ENCODE results near the gene SMARCC1. TPM values are rescaled to one million over a fixed set of nuclear protein-coding genes. Genes with fewer than 3 reads are reported as not detected.
A peak's percentile ranks its signal among the peaks of the same experiment; 100 is the strongest.
"Not testable (repeated sequence)": the region's sequence is repeated elsewhere in the genome, so short reads cannot be mapped to it uniquely, and the experiment has no call there.

The SMARCC1 gene
- total RNA-seq (10 to 100 TPM; 74.2 to 76.2 TPM), total RNA-seq (82.5 to 280 (median 180) reads per million in 172 experiments)
- polyA plus RNA-seq (2013, experiment 1 of 2) = 43.1 TPM
- 45.1 TPM for polyA plus RNA-seq (2013, experiment 2 of 2)

DNA sequence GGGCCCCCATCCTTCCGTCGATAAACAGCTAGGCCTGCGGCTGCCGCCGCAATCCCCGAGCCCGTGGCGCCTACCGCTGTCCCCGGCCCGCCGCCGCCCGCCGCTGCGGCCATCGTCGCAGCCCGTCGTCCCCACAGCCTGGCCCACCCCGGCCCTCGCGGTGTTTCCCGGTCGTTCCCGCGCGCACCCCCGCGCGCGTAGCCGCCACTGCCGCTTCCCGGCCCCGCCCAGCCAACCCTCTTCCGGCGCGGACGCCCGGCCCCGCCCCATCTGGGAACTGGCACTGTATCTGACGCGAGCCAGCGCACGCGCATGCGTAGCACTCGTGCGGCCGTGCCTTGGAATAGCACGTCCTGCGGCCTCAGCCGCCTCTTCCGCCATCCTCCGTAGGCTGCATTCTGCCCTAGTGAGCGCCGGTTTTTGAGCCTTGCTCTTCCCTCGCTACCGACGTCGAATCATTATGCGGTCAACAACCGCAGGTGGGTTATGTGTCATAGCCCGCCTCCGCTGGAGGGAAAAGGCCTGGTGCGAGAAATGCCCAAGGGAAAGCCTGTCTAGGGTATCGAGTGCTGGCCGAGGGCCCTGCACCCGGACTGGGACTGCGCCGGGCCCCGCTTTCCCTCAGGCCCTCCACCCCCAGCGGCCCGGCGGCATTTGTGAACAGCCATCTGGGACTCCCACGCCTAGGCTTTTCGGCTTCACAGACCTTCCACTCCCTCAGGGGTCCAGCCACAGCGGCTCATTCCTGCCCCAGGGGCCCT, at the start of gene SMARCC1:
SMARCC1 (minus strand) TSS at position 209 of the 761 bp plus-strand sequence; CDS start at position 113, 96 bp downstream.
- ChIA-PET CTCF (interaction anchor here (0.6 kb wide), 1 partner anchor 97 kb away, joined by 3 read pairs; no protein-coding TSS in a partner anchor), POLR2A (interaction anchor here (0.6 to 1.5 kb wide), 10 partner anchors 9 to 618 kb away, joined by 3 to 15 read pairs (median 4); partner anchors contain the start of genes DHX30, ELP6, SCAP and SETD2)
- TF ChIP-seq CTCF (IDR thresholded peaks at IDR 0.05) = no peak
- Mint-ChIP-seq H3K27me3 (no peaks in the 10 kb centered on the region), H3K36me3 (ENCODE audit: low read depth) (peaks cover 24% of the 10 kb centered on the region), H3K27ac (peak within 1 kb of the TSS; percentile 99), H3K4me1 (ENCODE audit: low read depth) (peaks cover 31% of the 10 kb centered on the region), H3K4me3 (peak within 1 kb of the TSS; percentile 95), H3K9me3 (no peaks in the 10 kb centered on the region)
- peak; percentile 89 for ATAC-seq (ENCODE audit: poor library complexity)
- Histone ChIP-seq H3K4me3 (ENCODE audit: low read length) (peak within 1 kb of the TSS; percentile 84), H3K9me3 (ENCODE audit: control insufficient read depth in 1 of 2, insufficient read depth in 1 of 2, low read length in 2 of 2) (no peaks in the 10 kb centered on the region), H3K27me3 (ENCODE audit: control insufficient read depth in 1 of 2, insufficient read depth in 2 of 2, low read length in 2 of 2) (no peaks in the 10 kb centered on the region), H3K27ac (ENCODE audit: low read depth in 1 of 2, low read length in 2 of 2) (peak within 1 kb of the TSS; percentile 96 to 97), H3K4me1 (ENCODE audit: insufficient read depth, low read length) (peaks cover 44% of the 10 kb centered on the region), H3K36me3 (ENCODE audit: insufficient read depth, low read length) (no peaks in the 10 kb centered on the region)
- peak; percentile 94 to 99 (median 97) for DNase-seq
- intact Hi-C loops (cut with DNase I, micrococcal nuclease) = loop anchor here (1.0 to 10.0 kb wide), 9 partner anchors 21 to 775 kb away; partner anchors contain the start of genes CSPG5 (in 1 of the 2), DHX30 (in 1 of the 2), KIF9 (in 1 of the 2) and KLHL18 (in 1 of the 2)

GRCh38 chr3:47829482-47829881, 47.8 kb upstream of the SMARCC1 start:
- Mint-ChIP-seq H3K27ac (peak overlapping the region; percentile 62), H3K4me1 (ENCODE audit: low read depth) (peaks cover 37% of the 10 kb centered on the region), H3K36me3 (ENCODE audit: low read depth) (peaks cover 81% of the 10 kb centered on the region)
- H3K9me3 ChIP-seq (ENCODE audit: control insufficient read depth in 1 of 2, insufficient read depth in 1 of 2, low read length in 2 of 2); H3K9me3 Mint-ChIP-seq; DNase-seq; H3K4me3 Mint-ChIP-seq; POLR2A ChIA-PET; H3K27me3 Mint-ChIP-seq; H3K27me3 ChIP-seq (ENCODE audit: control insufficient read depth in 1 of 2, insufficient read depth in 2 of 2, low read length in 2 of 2); H3K4me3 ChIP-seq (ENCODE audit: low read length); ATAC-seq (ENCODE audit: poor library complexity); H3K27ac ChIP-seq (ENCODE audit: low read depth in 1 of 2, low read length in 2 of 2): not testable (repeated sequence)
- peaks cover 56% of the 10 kb centered on the region for H3K36me3 ChIP-seq (ENCODE audit: insufficient read depth, low read length)
- H3K4me1 ChIP-seq (ENCODE audit: insufficient read depth, low read length) = peaks cover 28% of the 10 kb centered on the region
- CTCF ChIA-PET = interaction anchor here (1.6 kb wide), 1 partner anchor 160 kb away, joined by 3 read pairs; no protein-coding TSS in a partner anchor
- intact Hi-C loops (cut with DNase I, micrococcal nuclease) = loop anchor here in 1 of 2 experiments (10.0 kb wide), 1 partner anchor 545 kb away; the partner anchor contains the start of genes KIF9 and KLHL18

DNA sequence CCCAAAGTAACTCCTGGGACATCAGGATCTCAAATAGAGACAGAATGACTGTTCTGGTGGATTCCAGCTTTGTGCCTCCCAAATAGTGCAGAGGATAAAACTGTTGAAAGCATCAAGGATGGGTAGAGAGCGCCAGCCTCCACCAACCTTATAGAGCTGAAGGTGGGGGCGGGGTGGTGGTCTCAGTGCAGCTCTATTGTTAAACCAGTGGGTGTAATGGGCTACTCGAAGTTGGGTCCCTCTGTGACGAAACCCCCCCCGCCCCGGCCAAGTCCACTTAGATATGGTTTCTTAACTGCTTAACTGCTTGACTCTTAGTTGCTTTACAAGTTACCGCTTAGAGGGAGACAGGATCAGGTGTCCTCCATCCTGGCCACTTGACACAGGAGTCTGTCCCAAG, 43.9 kb upstream of the SMARCC1 start:
- ChIA-PET POLR2A (interaction anchor here (0.9 to 2.0 kb wide), 8 partner anchors 10 to 891 kb away, joined by 3 to 13 read pairs (median 4); partner anchors contain the start of genes DHX30, IP6K2, PTPN23 and SMARCC1), CTCF (interaction anchor here (0.7 to 2.3 kb wide), 12 partner anchors 10 to 610 kb away, joined by 3 to 14 read pairs (median 4); partner anchors contain the start of gene DHX30)
- H3K4me1 ChIP-seq (ENCODE audit: insufficient read depth, low read length) = peaks cover 32% of the 10 kb centered on the region
- H3K27ac ChIP-seq (ENCODE audit: low read depth in 1 of 2, low read length in 2 of 2) = peak overlapping the region; percentile 60 to 72
- intact Hi-C loops (cut with DNase I, micrococcal nuclease) = loop anchor here in 1 of 2 experiments (2.0 to 10.0 kb wide), 2 partner anchors 23 to 541 kb away; partner anchors contain the start of genes DHX30, KIF9 and KLHL18
- Mint-ChIP-seq H3K27ac (peak overlapping the region; percentile 82), H3K27me3 (no peaks in the 10 kb centered on the region), H3K4me3 (peak overlapping the region; percentile 90), H3K9me3 (no peaks in the 10 kb centered on the region), H3K4me1 (ENCODE audit: low read depth) (peaks cover 35% of the 10 kb centered on the region), H3K36me3 (ENCODE audit: low read depth) (peaks cover 55% of the 10 kb centered on the region)
- no peak for DNase-seq
- TF ChIP-seq CTCF (IDR thresholded peaks at IDR 0.05) = no peak
- no peaks in the 10 kb centered on the region for H3K27me3 ChIP-seq (ENCODE audit: control insufficient read depth in 1 of 2, insufficient read depth in 2 of 2, low read length in 2 of 2)
- no peak for ATAC-seq (ENCODE audit: poor library complexity)
- H3K4me3 ChIP-seq (ENCODE audit: low read length) = peak overlapping the region; percentile 97
- H3K9me3 ChIP-seq (ENCODE audit: control insufficient read depth in 1 of 2, insufficient read depth in 1 of 2, low read length in 2 of 2) = no peaks in the 10 kb centered on the region
- H3K36me3 ChIP-seq (ENCODE audit: insufficient read depth, low read length) = peaks cover 32% of the 10 kb centered on the region
